WTC11 (cell line): Measurements from ENCODE around the gene FNIP1. TPM values are rescaled to one million over a fixed set of nuclear protein-coding genes. Genes with fewer than 3 reads are reported as not detected.

Experiments
- ATAC-seq: fragments of 200-7000 bp; cut with Tn5 transposase; 2 replicates; pipeline ENCODE4 v1.10.0; 2021; ENCODE audit warnings: mild to moderate bottlenecking, moderate library complexity
- CTCF ChIA-PET: fragments of 300-600 bp; sonication (Branson Sonifier 250); formaldehyde crosslinking; loops from one replicate; lab custom pipeline; 2021; ENCODE audit warnings: antibody characterized with exemption; lab: Charles Lee
- POLR2A ChIA-PET: fragments of 350-600 bp; sonication (Branson Sonifier 250); formaldehyde crosslinking; loops from one replicate; lab custom pipeline; 2021; ENCODE audit warnings: antibody characterized with exemption; lab: Charles Lee
- DNase-seq: peaks from one replicate; pipeline ENCODE4 v3.0.0; 2021; ENCODE audit warnings: low spot score
- H3K27ac Mint-ChIP-seq: 2 replicates; pipeline ENCODE4 v1.8.0; 2021; ENCODE audit warnings: mixed read lengths
- H3K27me3 Mint-ChIP-seq: 2 replicates; pipeline ENCODE4 v1.8.0; 2021; ENCODE audit warnings: low read depth, mild to moderate bottlenecking, moderate library complexity, mixed read lengths
- H3K36me3 Mint-ChIP-seq: 2 replicates; pipeline ENCODE4 v1.8.0; 2021; ENCODE audit warnings: mixed read lengths
- H3K4me1 Mint-ChIP-seq: 2 replicates; pipeline ENCODE4 v1.8.0; 2022; ENCODE audit warnings: mixed read lengths
- H3K4me3 Mint-ChIP-seq: 2 replicates; pipeline ENCODE4 v1.8.0; 2021; ENCODE audit warnings: mild to moderate bottlenecking, moderate library complexity, mixed read lengths
- H3K9me3 Mint-ChIP-seq: 2 replicates; pipeline ENCODE4 v1.8.0; 2021; ENCODE audit warnings: mixed read lengths
- NR2C2 ChIP-seq: sonication (generic); formaldehyde crosslinking; IDR thresholded peaks from 2 replicates; pipeline ENCODE4 v1.8.0; 2022; ENCODE audit warnings: mild to moderate bottlenecking, missing genetic modification reagents
- RORB ChIP-seq: fragments of 250-450 bp; sonication (Bioruptor Pico); IDR thresholded peaks from 2 replicates; pipeline ENCODE4 v1.9.0; 2021; ENCODE audit warnings: mild to moderate bottlenecking
- TEAD4 ChIP-seq: sonication (generic); formaldehyde crosslinking; IDR thresholded peaks from 2 replicates; pipeline ENCODE4 v1.8.0; 2022; ENCODE audit warnings: mild to moderate bottlenecking, missing genetic modification reagents
- TP53 ChIP-seq: sonication (generic); formaldehyde crosslinking; IDR thresholded peaks from 2 replicates; pipeline ENCODE4 v1.8.1; 2023; ENCODE audit warnings: mild to moderate bottlenecking, missing genetic modification reagents
- ZBTB21 ChIP-seq: sonication (generic); formaldehyde crosslinking; IDR thresholded peaks from 2 replicates; pipeline ENCODE4 v1.8.1; 2023; ENCODE audit warnings: mild to moderate bottlenecking, missing genetic modification reagents, borderline replicate concordance
- ZNF121 ChIP-seq: sonication (generic); formaldehyde crosslinking; IDR thresholded peaks from 2 replicates; pipeline ENCODE4 v1.8.0; 2023; ENCODE audit warnings: missing genetic modification reagents
- ZNF317 ChIP-seq: sonication (generic); formaldehyde crosslinking; IDR thresholded peaks from 2 replicates; pipeline ENCODE4 v1.8.1; 2023; ENCODE audit warnings: low read depth, mild to moderate bottlenecking, moderate library complexity, missing genetic modification reagents, borderline replicate concordance
- ZNF396 ChIP-seq: fragments of 250-450 bp; sonication (Bioruptor Pico); IDR thresholded peaks from 2 replicates; pipeline ENCODE4 v1.8.0; 2021; ENCODE audit warnings: mild to moderate bottlenecking, moderate library complexity, borderline replicate concordance
- ZNF416 ChIP-seq: fragments of 250-450 bp; sonication (Bioruptor Pico); IDR thresholded peaks from 2 replicates; pipeline ENCODE4 v1.9.0; 2021; ENCODE audit warnings: mild to moderate bottlenecking, inconsistent platforms
- total RNA-seq: library from RNA; stranded (reverse); gene quantifications from 3 replicates; pipeline ENCODE4 v1.2.3, GENCODE V29; 2021
- TF ChIP-seq, protein P1 (sequence below): sonication (generic); formaldehyde crosslinking; IDR thresholded peaks from 2 replicates; pipeline ENCODE4 v1.8.0; 2022; ENCODE audit warnings: mild to moderate bottlenecking, missing genetic modification reagents
- TF ChIP-seq, protein P2 (sequence below): sonication (generic); formaldehyde crosslinking; IDR thresholded peaks from 2 replicates; pipeline ENCODE4 v1.8.1; 2023; ENCODE audit warnings: mild to moderate bottlenecking, moderate library complexity, missing genetic modification reagents
- TF ChIP-seq, protein P3 (sequence below): fragments of 250-450 bp; sonication (Bioruptor Pico); conservative IDR thresholded peaks from 2 replicates; pipeline ENCODE4 v1.9.0; 2021; ENCODE audit warnings: mild to moderate bottlenecking
- TF ChIP-seq, protein P4 (sequence below): fragments of 250-450 bp; sonication (Bioruptor Pico); IDR thresholded peaks from 2 replicates; pipeline ENCODE4 v1.9.0; 2021; ENCODE audit warnings: mild to moderate bottlenecking
- TF ChIP-seq, protein P5 (sequence below): sonication (generic); formaldehyde crosslinking; conservative IDR thresholded peaks from 2 replicates; pipeline ENCODE4 v1.8.1; 2023; ENCODE audit warnings: mild to moderate bottlenecking, low read depth, missing genetic modification reagents, moderate library complexity
- TF ChIP-seq, protein P6 (sequence below): sonication (generic); formaldehyde crosslinking; IDR thresholded peaks from 2 replicates; pipeline ENCODE4 v1.8.1; 2022; ENCODE audit warnings: missing genetic modification reagents, borderline replicate concordance

The FNIP1 gene
- total RNA-seq, 1 experiment from 2014 or later: 17.2 TPM

DNA sequence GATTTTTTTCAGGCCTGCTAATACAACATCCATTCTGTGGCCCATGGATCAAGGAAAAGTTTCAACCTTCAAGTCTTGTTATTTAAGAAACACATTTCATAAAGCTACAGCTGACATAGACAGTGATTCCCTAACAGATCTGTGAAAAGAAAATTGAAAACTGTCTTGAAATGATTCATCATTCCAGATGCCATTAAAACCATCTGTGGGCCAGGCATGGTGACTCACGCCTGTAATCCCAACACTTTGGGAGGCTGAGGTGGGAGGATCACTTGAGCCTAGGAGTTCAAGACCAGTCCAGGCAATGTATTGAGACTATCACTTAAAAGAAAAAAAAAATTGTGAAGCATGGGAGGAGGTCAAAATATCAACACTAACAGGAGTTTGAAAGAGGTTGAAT, 167.8 kb downstream of the FNIP1 start (continued):
- TF ChIP-seq TEAD4 (CRISPR knock-in tag) (no peak), RORB (no peak), ZNF317 (CRISPR knock-in tag) (no peak)
- TF ChIP-seq, protein P1, sequence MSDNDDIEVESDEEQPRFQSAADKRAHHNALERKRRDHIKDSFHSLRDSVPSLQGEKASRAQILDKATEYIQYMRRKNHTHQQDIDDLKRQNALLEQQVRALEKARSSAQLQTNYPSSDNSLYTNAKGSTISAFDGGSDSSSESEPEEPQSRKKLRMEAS: no peak
- TF ChIP-seq, protein P2, sequence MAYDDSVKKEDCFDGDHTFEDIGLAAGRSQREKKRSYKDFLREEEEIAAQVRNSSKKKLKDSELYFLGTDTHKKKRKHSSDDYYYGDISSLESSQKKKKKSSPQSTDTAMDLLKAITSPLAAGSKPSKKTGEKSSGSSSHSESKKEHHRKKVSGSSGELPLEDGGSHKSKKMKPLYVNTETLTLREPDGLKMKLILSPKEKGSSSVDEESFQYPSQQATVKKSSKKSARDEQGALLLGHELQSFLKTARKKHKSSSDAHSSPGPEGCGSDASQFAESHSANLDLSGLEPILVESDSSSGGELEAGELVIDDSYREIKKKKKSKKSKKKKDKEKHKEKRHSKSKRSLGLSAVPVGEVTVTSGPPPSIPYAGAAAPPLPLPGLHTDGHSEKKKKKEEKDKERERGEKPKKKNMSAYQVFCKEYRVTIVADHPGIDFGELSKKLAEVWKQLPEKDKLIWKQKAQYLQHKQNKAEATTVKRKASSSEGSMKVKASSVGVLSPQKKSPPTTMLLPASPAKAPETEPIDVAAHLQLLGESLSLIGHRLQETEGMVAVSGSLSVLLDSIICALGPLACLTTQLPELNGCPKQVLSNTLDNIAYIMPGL (CRISPR knock-in tag): no peak
- TF ChIP-seq, all 79 proteins: peak for 0

DNA sequence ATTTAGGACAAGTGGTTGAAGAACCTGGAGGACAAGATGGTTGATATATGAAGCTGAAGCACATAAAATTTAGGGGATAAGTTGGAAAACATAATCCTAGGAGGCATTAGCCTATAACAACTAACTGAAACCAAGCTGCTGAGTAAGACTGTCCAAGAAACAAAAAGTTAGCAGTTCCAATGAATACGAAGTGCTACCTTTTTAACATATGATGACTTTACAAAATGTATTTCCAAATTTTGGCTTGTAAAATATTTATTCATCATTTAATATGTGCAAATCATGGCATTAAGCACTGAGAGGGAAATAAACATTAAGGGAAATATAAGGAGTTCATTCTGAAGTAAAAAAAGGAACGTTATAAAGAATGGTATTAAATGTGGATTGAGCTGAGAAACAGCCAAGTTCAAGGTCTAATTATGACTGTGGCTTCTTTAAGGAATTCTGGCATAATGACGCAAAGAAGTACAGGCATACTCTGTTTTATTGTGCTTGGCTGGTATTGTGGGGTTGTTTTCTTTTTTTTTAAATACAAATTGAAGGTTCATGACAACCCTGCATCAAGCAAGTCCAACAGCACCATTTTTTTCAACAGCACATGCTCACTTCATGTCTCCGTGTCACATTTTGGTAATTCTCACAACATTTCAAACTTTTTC, 169.5 kb downstream of the FNIP1 start:
- peaks cover 11% of the 10 kb centered on the region for H3K4me1 Mint-ChIP-seq
- no peak overlapping the region for H3K4me3 Mint-ChIP-seq
- DNase-seq: no peak
- CTCF ChIA-PET: no interaction called here
- H3K27ac Mint-ChIP-seq: no peak overlapping the region
- TF ChIP-seq, protein P3, sequence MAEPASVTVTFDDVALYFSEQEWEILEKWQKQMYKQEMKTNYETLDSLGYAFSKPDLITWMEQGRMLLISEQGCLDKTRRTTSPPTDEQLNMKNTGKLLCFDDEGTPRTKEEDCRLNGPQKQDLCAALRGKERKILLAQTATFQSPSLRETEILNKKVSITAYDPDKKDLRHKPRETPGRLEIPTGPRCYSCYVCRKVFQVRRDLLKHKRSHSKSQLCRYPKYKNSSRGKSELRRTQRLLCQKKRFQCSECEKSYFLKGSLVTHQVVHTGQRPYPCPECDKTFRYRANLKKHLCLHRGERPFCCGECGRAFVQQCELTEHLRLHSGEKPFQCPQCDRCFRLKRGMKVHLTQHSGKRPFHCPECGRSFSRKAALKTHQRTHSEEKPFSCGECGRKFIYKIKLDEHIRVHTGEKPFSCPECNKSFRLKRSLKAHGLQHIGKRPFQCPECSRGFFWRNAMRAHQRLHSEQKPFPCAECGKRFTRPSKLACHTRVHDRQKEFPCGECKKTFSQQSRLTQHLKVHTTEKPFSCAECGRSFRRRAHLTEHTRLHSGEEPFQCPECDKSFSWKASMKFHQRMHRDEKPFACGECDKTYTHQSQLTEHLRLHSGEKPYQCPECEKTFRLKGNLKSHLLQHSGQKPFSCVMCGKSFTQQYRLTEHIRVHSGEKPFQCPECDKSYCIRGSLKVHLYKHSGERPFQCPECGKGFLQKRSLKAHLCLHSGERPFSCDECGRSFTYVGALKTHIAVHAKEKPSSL (CRISPR knock-in tag): no peak
- TF ChIP-seq, protein P4, sequence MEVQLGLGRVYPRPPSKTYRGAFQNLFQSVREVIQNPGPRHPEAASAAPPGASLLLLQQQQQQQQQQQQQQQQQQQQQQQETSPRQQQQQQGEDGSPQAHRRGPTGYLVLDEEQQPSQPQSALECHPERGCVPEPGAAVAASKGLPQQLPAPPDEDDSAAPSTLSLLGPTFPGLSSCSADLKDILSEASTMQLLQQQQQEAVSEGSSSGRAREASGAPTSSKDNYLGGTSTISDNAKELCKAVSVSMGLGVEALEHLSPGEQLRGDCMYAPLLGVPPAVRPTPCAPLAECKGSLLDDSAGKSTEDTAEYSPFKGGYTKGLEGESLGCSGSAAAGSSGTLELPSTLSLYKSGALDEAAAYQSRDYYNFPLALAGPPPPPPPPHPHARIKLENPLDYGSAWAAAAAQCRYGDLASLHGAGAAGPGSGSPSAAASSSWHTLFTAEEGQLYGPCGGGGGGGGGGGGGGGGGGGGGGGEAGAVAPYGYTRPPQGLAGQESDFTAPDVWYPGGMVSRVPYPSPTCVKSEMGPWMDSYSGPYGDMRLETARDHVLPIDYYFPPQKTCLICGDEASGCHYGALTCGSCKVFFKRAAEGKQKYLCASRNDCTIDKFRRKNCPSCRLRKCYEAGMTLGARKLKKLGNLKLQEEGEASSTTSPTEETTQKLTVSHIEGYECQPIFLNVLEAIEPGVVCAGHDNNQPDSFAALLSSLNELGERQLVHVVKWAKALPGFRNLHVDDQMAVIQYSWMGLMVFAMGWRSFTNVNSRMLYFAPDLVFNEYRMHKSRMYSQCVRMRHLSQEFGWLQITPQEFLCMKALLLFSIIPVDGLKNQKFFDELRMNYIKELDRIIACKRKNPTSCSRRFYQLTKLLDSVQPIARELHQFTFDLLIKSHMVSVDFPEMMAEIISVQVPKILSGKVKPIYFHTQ (CRISPR knock-in tag): no peak
- TF ChIP-seq ZNF396 (no peak), TP53 (no peak), ZNF416 (no peak), ZNF121 (CRISPR knock-in tag) (no peak), NR2C2 (CRISPR knock-in tag) (no peak)
- TF ChIP-seq, all 79 proteins: peak for 0
- Mint-ChIP-seq H3K36me3 (no peaks in the 10 kb centered on the region), H3K9me3 (no peaks in the 10 kb centered on the region), H3K27me3 (no peaks in the 10 kb centered on the region)
- ATAC-seq: no peak
- POLR2A ChIA-PET: no interaction called here

DNA sequence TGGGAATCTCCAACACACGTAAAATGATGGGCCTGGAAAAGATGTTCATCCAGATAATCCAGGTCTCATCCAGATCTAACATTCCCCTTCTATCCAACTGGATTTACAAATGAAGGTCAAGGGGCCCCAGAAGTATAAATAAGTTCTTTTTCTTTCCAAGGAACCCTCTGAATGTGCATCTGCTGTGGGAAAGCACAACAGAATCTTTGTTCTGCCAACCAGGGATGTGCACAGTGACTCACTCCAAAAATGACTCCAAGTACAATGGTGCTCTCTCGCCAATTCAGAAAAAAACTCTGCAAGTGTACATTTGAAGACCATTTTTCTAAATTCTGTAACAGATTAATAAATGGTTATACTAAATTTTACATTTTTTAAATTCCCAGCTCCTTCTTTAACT, 174.2 kb downstream of the FNIP1 start:
- DNase-seq: no peak
- ATAC-seq: no peak
- Mint-ChIP-seq H3K27me3 (no peaks in the 10 kb centered on the region), H3K9me3 (no peaks in the 10 kb centered on the region), H3K4me1 (peaks cover 3% of the 10 kb centered on the region), H3K27ac (no peak overlapping the region), H3K4me3 (no peak overlapping the region), H3K36me3 (no peaks in the 10 kb centered on the region; the same call in 1 of the 2 replicates)
- ChIA-PET POLR2A (no interaction called here), CTCF (interaction anchor here (0.5 kb wide), 1 partner anchor 17 kb away, joined by 4 read pairs; no protein-coding TSS in a partner anchor)
- TF ChIP-seq, protein P2 (CRISPR knock-in tag): no peak
- TF ChIP-seq ZBTB21 (CRISPR knock-in tag): no peak
- TF ChIP-seq, protein P5, sequence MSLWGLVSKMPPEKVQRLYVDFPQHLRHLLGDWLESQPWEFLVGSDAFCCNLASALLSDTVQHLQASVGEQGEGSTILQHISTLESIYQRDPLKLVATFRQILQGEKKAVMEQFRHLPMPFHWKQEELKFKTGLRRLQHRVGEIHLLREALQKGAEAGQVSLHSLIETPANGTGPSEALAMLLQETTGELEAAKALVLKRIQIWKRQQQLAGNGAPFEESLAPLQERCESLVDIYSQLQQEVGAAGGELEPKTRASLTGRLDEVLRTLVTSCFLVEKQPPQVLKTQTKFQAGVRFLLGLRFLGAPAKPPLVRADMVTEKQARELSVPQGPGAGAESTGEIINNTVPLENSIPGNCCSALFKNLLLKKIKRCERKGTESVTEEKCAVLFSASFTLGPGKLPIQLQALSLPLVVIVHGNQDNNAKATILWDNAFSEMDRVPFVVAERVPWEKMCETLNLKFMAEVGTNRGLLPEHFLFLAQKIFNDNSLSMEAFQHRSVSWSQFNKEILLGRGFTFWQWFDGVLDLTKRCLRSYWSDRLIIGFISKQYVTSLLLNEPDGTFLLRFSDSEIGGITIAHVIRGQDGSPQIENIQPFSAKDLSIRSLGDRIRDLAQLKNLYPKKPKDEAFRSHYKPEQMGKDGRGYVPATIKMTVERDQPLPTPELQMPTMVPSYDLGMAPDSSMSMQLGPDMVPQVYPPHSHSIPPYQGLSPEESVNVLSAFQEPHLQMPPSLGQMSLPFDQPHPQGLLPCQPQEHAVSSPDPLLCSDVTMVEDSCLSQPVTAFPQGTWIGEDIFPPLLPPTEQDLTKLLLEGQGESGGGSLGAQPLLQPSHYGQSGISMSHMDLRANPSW (CRISPR knock-in tag): no peak
- TF ChIP-seq, protein P4 (CRISPR knock-in tag): no peak
- TF ChIP-seq, protein P6, sequence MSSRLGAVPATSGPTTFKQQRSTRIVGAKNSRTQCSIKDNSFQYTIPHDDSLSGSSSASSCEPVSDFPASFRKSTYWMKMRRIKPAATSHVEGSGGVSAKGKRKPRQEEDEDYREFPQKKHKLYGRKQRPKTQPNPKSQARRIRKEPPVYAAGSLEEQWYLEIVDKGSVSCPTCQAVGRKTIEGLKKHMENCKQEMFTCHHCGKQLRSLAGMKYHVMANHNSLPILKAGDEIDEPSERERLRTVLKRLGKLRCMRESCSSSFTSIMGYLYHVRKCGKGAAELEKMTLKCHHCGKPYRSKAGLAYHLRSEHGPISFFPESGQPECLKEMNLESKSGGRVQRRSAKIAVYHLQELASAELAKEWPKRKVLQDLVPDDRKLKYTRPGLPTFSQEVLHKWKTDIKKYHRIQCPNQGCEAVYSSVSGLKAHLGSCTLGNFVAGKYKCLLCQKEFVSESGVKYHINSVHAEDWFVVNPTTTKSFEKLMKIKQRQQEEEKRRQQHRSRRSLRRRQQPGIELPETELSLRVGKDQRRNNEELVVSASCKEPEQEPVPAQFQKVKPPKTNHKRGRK (CRISPR knock-in tag): no peak
